Activated naive CD4-positive, alpha-beta T cell treated with Interleukin-2 at 50 U/mL for 16 hours (primary cell): ENCODE data around the gene SLC22A8.
"Not testable (repeated sequence)": the region's sequence is repeated elsewhere in the genome, so short reads cannot be mapped to it uniquely, and the experiment has no call there.

Experiments
- DNase-seq: peaks from one replicate; pipeline ENCODE4 v3.0.0-alpha.2; 2020

The SLC22A8 gene

GRCh38 chr11:63015521-63016215 is at the start of gene SLC22A8:
Gene SLC22A8, minus strand, starts transcription at chr11:63015841. Its CDS starts 883 bp downstream, at chr11:63014958.
- DNase-seq: no peak

- DNase-seq: not testable (repeated sequence)
Measured at GRCh38 chr11:63046203-63046602, 30.6 kb upstream of the SLC22A8 start.

- no peak for DNase-seq
Measured at GRCh38 chr11:63042596-63042995, 27.0 kb upstream of the SLC22A8 start.

- no peak for DNase-seq
Measured at GRCh38 chr11:63032457-63032856, 16.8 kb upstream of the SLC22A8 start.

GRCh38 chr11:63023841-63024648 is 8.4 kb upstream of the SLC22A8 start:
- peak; percentile 87 for DNase-seq

- no peak for DNase-seq
Measured at GRCh38 chr11:63023222-63023814, 7.7 kb upstream of the SLC22A8 start.

GRCh38 chr11:63022441-63022840 is 6.8 kb upstream of the SLC22A8 start:
- DNase-seq: no peak

GRCh38 chr11:63020671-63021291 is 5.1 kb upstream of the SLC22A8 start:
- DNase-seq: peak; percentile 22

- DNase-seq: no peak
Measured at GRCh38 chr11:63019506-63019905, 3.9 kb upstream of the SLC22A8 start.

GRCh38 chr11:63017306-63017974 is 1.8 kb upstream of the SLC22A8 start:
- DNase-seq: no peak

- DNase-seq: no peak
Measured at GRCh38 chr11:63014408-63015055, 1.1 kb downstream of the SLC22A8 start.

GRCh38 chr11:63012839-63013238 is 2.8 kb downstream of the SLC22A8 start:
- DNase-seq: no peak

- DNase-seq: no peak
Measured at GRCh38 chr11:63012430-63012829, 3.2 kb downstream of the SLC22A8 start.

- DNase-seq: no peak
Measured at GRCh38 chr11:63010934-63011439, 4.7 kb downstream of the SLC22A8 start.

GRCh38 chr11:63007920-63008319 is 7.7 kb downstream of the SLC22A8 start:
- DNase-seq: no peak

- no peak for DNase-seq
Measured at GRCh38 chr11:63001456-63001855, 14.2 kb downstream of the SLC22A8 start.

GRCh38 chr11:62999649-63000048 is 16.0 kb downstream of the SLC22A8 start:
- DNase-seq: no peak

- DNase-seq: no peak
Measured at GRCh38 chr11:62999156-62999555, 16.5 kb downstream of the SLC22A8 start.

GRCh38 chr11:62996271-62996670 is 19.4 kb downstream of the SLC22A8 start:
- no peak for DNase-seq

- DNase-seq: no peak
Measured at GRCh38 chr11:62994775-62995174, 20.9 kb downstream of the SLC22A8 start.

GRCh38 chr11:62988276-62988675 is 27.4 kb downstream of the SLC22A8 start:
- no peak for DNase-seq
